Measurements from ENCODE around the gene HMGN4. TPM values are rescaled to one million over a fixed set of nuclear protein-coding genes. Genes with fewer than 3 reads are reported as not detected.

Gene HMGN4
- total RNA-seq, 1 donor from 2014 or later, result 27.2 TPM

DNA sequence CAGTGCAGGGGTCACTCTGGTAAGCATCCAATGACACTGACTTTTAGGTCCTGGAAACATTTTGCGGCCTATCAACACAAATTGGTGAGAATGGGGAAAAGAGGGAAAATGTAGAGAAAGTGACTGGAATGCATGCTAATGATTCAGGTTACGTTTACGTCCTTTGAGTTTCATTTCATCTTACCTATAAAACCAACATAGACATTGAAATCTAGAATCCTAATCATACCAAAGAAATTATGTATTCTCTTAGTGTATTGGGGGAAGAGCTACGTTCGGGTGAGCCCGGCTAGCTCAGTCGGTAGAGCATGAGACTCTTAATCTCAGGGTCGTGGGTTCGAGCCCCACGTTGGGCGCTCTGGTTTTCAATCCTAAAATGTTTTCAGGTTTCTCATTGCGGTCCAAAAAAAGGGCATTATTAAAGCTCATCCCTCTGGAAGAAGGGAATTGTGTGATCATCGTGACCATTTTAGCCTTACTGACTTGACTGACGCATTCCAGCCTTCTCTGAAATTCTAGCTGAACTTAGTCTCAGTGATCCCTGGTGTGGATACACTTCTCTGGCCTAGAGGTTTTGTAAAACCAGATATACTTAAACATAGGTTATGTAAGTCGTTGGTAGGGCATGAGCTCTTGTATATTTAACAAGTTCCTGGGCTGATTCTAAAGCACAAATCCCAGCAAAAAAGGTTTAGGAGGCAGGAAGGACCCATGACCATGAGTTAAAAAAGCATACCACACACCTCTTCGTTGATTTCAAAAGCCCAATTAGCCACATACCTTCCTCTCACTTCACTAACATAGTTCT, 18.3 kb downstream of the HMGN4 start:
- peak; percentile 50 for DNase-seq (ENCODE audit: low spot score)
- TF ChIP-seq, protein P1, sequence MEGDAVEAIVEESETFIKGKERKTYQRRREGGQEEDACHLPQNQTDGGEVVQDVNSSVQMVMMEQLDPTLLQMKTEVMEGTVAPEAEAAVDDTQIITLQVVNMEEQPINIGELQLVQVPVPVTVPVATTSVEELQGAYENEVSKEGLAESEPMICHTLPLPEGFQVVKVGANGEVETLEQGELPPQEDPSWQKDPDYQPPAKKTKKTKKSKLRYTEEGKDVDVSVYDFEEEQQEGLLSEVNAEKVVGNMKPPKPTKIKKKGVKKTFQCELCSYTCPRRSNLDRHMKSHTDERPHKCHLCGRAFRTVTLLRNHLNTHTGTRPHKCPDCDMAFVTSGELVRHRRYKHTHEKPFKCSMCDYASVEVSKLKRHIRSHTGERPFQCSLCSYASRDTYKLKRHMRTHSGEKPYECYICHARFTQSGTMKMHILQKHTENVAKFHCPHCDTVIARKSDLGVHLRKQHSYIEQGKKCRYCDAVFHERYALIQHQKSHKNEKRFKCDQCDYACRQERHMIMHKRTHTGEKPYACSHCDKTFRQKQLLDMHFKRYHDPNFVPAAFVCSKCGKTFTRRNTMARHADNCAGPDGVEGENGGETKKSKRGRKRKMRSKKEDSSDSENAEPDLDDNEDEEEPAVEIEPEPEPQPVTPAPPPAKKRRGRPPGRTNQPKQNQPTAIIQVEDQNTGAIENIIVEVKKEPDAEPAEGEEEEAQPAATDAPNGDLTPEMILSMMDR (IDR thresholded peaks at IDR 0.05; ENCODE audit: unreplicated experiment), result no peak
- H3K36me3 Mint-ChIP-seq (ENCODE audit: low read depth, unreplicated experiment), result no peaks in the 10 kb centered on the region
- H3K27ac Mint-ChIP-seq (ENCODE audit: unreplicated experiment), result peak overlapping the region; percentile 6
- H3K9me3 Mint-ChIP-seq (ENCODE audit: unreplicated experiment), result no peaks in the 10 kb centered on the region
- H3K27me3 Mint-ChIP-seq (ENCODE audit: unreplicated experiment), result peaks cover 6% of the 10 kb centered on the region
- H3K4me1 Mint-ChIP-seq (ENCODE audit: unreplicated experiment), result peaks cover 14% of the 10 kb centered on the region
- peak overlapping the region; percentile 90 for H3K4me3 Mint-ChIP-seq (ENCODE audit: unreplicated experiment)

DNA sequence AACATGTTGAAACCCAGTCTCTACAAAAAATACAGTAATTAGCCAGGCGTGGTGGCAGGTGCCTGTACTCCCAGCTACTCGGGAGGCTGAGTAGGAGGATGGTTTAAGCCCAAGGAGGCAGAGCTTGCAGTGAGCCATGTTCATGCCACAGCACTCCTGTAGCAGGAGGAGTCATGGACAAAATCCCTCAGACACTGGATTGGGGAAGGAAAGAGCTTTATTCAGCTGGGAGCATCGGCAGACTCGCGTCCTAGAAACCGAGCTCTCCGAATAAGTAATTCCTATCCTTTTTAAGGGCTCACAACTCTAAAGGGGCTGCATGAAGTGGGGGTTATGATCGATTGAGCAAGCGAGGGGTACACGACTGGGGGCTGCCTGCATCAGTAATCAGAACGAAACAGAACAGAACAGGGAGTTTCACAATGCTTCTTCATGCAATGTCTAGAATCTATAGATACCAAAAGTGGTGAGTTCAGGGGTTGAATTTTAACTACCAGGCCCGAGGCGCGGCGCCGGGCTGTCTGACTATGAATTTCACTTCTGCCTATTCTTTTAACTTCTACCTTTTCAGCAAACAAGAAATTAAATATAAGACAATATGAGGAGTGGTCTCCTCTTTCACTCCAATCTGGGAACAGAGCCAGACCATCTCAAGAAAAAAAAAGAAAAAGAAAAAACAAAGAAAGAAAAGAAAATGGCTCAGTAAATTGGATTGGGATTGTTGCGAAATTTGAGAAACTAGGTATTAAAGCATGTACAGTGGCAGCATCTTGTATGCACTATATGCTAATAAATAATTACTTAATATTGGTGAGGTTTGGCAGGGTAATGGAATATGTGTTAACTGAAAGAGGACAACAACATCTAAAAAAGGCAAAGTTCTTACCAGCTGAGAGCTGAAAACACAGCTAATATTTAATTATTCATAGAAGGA, 23.6 kb downstream of the HMGN4 start:
- Mint-ChIP-seq H3K27ac (ENCODE audit: unreplicated experiment) (no peak overlapping the region), H3K4me1 (ENCODE audit: unreplicated experiment) (no peaks in the 10 kb centered on the region), H3K4me3 (ENCODE audit: unreplicated experiment) (no peak overlapping the region), H3K27me3 (ENCODE audit: unreplicated experiment) (no peaks in the 10 kb centered on the region), H3K36me3 (ENCODE audit: low read depth, unreplicated experiment) (no peaks in the 10 kb centered on the region), H3K9me3 (ENCODE audit: unreplicated experiment) (no peaks in the 10 kb centered on the region)
- TF ChIP-seq, protein P1 (IDR thresholded peaks at IDR 0.05; ENCODE audit: unreplicated experiment), result no peak
- no peak for DNase-seq (ENCODE audit: low spot score)

DNA sequence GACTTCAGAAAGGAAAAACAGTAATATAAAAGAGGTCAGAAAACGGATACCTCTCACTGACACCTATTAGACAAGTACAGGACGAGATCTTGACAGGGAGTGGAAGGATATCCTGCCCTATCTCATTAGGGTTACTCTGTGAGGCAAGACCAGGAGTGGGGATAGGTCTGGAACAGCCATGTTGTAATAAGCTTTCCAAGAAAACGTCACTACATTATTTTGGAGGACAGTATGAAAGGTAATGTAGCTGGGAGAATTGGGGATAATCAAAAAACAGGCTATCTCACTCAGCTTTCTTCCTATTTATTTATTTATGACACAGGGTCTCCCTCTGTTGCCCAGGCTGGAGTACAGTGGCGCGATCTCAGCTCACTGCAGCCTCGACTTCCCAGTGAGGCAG, 25.3 kb downstream of the HMGN4 start:
- Mint-ChIP-seq H3K27ac (ENCODE audit: unreplicated experiment) (no peak overlapping the region), H3K27me3 (ENCODE audit: unreplicated experiment) (peaks cover 2% of the 10 kb centered on the region), H3K36me3 (ENCODE audit: low read depth, unreplicated experiment) (peaks cover 1% of the 10 kb centered on the region), H3K9me3 (ENCODE audit: unreplicated experiment) (no peaks in the 10 kb centered on the region), H3K4me1 (ENCODE audit: unreplicated experiment) (peaks cover 2% of the 10 kb centered on the region), H3K4me3 (ENCODE audit: unreplicated experiment) (no peak overlapping the region)
- TF ChIP-seq, protein P1 (IDR thresholded peaks at IDR 0.05; ENCODE audit: unreplicated experiment), result no peak
- no peak for DNase-seq (ENCODE audit: low spot score)

DNA sequence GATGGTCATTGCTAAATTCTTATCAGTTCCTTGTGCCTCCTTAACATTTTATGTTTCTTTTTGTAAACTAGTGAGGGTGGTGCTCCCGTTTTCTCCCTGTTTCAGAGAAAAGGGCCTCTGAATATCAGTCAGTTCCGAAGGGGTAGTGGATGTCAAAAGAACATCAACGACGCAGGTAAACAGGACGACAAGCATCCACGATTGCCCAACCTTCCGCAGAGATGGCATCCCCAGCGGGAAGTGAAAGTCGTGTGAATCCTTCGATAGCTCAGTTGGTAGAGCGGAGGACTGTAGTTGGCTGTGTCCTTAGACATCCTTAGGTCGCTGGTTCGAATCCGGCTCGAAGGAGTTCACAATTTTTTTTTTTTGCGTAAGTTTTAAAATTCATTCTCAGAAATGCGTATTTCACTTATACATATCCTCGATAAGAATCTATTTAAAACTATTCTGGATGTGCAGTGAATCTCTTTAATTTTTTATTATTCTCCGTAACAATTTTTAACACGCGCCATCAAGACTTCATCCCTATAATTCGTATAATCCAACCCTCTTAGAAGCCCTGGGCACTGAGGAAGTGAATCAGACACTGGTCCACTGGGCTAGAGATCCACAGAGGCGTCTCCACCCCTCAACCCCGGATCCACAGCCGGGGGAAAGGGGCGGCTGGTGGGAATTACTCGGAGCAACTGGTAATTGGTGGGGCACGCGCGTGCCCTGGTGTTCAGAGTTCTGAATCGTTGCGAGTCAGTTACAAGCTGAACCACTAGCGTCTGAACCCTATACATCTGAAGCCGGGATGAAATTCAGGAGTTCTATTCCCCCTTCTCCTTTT, 30.7 kb downstream of the HMGN4 start:
- H3K4me3 Mint-ChIP-seq (ENCODE audit: unreplicated experiment), result peak overlapping the region; percentile 98
- H3K36me3 Mint-ChIP-seq (ENCODE audit: low read depth, unreplicated experiment), result peaks cover 12% of the 10 kb centered on the region
- peak; percentile 96 for DNase-seq (ENCODE audit: low spot score)
- H3K4me1 Mint-ChIP-seq (ENCODE audit: unreplicated experiment), result peaks cover 11% of the 10 kb centered on the region
- H3K27ac Mint-ChIP-seq (ENCODE audit: unreplicated experiment), result peak overlapping the region; percentile 94
- no peaks in the 10 kb centered on the region for H3K9me3 Mint-ChIP-seq (ENCODE audit: unreplicated experiment)
- H3K27me3 Mint-ChIP-seq (ENCODE audit: unreplicated experiment), result peaks cover 21% of the 10 kb centered on the region
- TF ChIP-seq, protein P1 (IDR thresholded peaks at IDR 0.05; ENCODE audit: unreplicated experiment), result no peak

Measured in endothelial cell (in vitro differentiated cells).